Effector CD8-positive, alpha-beta T cell (primary cell): ENCODE measurements around the gene HSFX3.
A peak's percentile ranks its signal among the peaks of the same experiment; 100 is the strongest.
"Not testable (repeated sequence)": the region's sequence is repeated elsewhere in the genome, so short reads cannot be mapped to it uniquely, and the experiment has no call there.

ENCODE experiments used
- DNase-seq: peaks from one replicate; lab custom pipeline; 2025; lab: John Stamatoyannopoulos, UW

Gene HSFX3

DNA sequence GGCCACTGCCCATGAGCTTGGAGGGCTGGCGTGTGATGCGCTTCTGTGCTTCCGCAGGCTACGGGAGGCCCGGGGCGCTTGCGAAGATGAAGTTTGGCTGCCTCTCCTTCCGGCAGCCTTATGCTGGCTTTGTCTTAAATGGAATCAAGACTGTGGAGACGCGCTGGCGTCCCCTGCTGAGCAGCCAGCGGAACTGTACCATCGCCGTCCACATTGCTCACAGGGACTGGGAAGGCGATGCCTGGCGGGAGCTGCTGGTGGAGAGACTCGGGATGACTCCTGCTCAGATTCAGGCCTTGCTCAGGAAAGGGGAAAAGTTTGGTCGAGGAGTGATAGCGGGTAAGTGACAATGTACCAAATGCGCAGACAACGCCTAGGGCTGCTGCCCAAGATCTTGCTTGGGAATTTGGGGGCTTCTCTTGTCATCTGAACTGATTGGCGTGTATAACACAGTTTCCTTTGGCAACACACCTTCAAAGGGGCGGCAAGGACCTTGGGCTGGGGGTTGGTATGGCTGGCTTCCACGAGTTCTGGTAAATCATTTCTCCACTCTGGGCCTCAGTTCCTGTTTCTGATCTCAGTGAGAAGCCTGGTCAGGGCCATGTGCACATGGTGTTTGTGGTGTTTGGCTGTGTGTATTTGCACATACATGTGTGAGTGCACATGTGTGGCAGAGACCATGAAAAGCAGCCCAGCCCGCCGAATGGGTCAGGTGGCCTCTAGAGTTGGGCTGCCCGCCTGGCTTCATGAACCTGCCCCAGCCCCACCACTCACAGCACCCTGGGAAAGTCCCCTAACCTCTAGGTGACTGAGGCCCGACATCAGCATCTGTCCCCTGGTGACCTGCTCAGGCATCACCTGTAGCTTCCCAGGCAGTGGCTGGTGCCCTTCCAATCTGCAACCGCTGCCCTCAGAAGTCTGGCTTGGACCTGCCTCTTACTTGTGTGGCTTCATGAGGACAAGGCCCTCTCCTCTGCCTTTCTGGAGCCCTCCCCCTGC lies 3.9 kb downstream of the HSFX3 start:
- DNase-seq, result not testable (repeated sequence)

DNA sequence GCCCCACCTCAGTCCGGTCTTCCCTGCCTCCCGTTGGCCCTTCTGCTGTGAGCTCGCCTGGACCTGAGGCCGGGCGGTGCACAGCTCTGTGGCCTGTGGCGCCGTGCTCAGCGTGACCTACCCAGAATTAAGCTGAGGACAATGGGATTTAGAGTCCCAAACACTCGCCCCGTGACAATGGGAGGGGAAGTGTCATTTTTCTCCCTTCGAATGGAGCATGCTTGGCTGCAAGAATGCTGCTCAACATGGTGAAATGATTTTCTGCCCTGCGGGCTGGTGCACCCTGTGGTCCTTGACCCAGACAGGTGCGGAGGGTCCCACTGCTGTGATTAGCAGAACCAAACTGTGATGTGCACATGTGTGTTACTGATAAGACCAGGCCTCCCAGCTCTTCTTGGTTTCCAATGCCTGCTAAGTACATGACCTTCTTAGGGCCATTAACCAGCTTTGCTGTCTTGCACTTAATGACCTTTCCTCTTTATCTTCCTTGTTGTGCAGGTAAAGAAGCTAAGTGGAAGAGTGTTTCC lies 8.1 kb downstream of the HSFX3 start:
- no peak for DNase-seq

DNA sequence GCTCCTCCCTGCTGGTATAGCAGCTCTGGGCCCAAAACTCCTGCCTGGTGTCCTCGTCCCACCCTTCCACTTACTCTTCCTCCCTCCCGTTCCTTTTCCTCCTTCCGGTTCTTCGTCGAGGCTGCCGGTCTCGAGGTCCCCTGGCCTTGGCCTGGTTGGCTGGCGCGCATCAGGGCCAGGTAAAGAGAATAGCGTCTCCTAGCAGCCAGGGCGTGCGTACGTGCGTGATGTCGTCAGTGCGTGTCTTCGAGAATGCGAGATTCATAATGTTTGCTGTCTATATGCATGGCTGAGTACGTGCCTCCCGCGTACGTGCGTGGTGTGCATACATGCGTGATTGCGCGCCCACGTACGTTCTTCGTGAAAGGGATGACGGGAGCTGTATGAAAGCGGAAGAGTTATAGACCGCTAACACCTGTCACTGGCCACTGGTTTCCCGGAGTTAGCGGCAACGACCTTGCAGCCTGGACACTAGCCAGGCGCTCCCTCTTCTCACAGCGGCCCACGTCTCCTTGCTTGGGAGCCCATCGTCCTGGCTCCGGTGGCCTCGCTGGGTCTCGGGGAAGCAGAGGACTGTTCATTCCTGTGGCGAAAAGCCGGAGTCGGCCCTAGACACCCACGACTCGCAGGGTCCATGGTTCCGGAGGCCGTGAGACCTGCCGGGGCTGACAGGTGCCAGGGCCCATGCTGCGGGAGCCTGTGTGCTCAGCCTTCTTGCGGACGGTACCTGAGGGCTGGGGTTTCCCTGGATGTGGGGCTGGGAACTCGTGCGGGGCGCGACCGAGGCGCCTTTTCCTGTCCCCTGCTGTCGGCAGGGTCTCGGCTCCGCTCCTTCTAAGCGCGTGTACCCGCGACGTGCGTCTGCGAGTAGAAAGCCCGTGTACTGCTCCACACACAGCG lies 8.9 kb downstream of the HSFX3 start, which contains the start of gene EOLA1:
TSS of gene EOLA1 (plus strand) at position 392 of the 900 bp plus-strand sequence. CDS start 4,619 bp downstream, outside the sequence.
- peak; percentile 85 for DNase-seq

DNA sequence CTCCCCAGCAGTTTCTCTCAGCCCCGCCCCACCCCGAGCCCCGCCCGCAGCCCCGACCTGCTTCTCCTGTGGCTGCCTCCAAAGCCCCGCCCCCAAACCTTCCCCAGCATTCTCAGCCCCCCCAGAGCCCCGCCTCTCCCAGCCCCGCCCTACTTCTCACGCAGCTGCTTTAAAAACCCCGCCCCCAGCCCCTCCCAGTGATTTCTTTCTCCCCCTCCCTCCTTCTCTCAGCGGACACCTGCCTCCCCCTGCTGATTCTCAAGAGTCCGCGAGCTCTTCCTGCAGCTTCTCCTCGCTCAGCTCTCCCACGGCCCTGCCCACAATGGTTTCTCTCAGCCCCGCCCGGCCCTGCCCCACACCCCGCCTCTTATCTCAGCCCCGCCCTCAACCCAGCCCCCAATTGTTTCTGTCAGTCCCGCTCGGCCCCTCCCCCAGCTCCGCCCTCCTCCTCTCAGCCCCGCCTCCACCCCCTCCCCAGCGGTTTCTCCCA lies 9.5 kb downstream of the HSFX3 start:
- DNase-seq, result peak; percentile 88

DNA sequence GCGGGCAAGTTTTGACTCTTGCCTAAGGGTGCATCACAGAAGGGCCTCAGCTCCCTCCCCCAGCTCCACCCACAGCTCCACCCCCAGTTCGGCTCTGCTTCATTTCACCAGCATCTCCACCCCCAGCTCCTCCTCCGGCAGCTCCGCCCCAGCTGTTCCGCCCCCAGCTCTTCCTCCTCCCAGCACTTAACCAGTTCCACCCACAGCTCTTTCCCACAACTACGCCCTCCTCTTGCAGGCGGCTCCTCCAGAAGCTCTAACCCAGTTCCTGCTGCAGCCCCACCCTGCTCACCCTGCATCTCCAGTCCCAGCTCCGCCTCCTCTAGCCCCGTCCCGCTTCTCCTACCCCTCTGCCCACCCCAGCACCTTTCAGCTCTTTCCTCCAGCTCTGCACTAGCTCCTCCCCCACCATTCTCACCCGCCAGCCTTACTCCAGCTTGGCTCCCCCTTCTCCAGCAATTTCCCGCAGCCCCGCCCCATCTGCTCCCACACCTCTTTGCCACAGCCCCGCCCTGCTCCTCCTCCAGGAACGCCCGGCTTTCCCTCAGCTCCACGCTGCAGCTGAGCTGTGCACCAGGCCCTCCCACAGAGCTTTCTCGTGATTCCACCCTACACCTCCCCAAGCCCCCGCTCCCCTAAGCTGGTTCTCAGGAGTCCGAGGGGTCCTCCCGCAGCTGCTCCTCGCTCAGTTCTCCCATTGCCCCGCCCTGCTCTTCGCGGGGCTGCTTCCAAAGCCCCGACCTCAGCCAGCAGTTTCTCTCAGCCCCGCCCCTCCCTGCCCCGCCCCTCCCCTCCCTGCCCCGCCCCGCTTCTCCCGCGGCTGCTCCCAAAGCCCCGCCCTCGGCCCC lies 10.2 kb downstream of the HSFX3 start:
- peak; percentile 72 for DNase-seq

DNA sequence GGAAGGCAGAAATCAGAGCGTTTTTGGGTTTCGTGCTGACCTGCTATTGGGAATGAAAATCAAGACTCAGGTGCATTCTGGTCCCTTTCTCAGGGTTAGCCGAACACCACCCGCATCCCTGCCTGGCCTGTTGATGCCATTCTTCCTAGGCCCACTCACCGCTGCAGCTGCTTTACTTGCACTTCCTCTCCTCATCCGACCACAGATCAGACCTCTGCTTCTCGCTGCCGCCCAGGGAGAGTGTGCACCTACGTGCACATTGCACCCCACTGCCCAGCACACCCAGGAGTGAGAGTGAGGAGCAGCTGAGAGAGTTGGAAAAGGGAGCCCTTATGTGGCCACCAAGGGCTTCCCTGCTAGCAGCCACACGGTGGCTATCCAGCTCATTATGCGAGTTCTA lies 12.2 kb downstream of the HSFX3 start:
- not testable (repeated sequence) for DNase-seq

DNA sequence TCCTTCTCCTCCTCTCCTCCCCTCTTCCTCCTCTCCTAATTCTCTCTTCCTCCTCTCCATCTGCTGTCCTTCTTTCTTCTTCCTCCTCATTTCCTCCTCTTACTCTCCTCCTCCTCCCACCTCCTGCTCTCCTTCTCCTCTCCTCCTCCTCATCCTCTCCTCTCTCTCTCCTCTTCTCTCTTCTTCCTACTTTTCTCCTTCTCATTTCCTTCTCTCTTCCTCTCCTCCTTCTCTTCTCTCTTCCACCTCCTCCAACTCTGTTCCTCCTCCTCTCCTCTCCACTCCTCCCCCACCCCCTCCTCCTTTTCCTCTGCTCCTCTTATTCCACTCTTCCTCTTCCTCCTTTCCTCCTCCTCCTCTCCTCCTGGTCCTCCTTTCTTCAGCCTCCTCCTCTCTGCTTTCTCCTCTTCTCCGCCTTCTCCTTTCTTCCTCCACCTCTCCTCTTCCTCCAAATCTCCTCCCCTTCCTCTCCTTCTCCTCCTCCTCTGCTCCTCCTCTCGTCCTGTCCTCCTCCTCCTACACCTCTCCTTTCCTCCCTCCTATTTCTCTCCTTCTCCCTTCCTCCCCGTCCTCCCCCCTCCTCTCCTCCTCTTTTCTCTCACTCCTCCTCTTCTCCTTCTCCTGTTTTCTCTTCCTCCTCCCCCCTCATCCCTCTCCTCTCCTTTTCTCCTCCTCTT lies 14.7 kb downstream of the HSFX3 start:
- not testable (repeated sequence) for DNase-seq

DNA sequence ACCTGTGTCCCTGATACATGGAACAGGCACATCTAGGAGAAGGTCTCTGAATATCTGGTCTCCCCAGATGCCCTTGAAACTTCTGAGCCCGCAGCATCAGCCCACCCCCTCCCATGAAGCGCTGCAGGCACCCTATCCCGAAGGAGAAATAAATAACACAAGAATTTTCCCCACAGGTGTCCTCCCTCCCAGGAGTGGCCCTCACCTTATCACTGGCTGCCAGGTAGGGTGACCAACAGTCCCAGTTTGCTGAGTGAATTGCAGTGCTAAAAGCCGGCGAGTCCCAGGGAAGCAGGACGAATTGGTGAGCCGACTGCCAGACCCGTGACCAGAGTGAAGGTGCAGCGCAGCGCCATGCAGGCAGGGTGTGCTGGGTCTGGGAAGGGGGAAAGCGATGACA lies 15.7 kb downstream of the HSFX3 start:
- not testable (repeated sequence) for DNase-seq

DNA sequence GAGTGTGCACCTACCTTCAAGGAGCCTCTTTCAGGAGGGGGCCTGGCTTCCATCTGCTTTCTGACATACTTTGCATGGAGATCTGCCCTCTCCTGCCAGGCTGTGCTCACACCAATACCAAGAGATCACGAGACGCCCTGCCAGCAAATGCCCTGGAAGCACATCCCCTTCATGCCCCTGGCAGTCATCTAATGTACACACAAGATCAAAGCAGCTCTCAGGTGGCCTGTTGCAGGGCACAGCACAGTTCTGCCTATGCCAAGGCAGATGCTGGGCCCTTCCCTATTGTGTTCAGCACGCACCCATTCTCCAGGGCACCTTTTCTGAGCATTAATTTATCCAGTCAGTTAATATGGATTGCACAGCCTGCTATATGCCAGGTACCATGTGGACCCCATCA lies 16.9 kb downstream of the HSFX3 start:
- DNase-seq, result not testable (repeated sequence)

DNA sequence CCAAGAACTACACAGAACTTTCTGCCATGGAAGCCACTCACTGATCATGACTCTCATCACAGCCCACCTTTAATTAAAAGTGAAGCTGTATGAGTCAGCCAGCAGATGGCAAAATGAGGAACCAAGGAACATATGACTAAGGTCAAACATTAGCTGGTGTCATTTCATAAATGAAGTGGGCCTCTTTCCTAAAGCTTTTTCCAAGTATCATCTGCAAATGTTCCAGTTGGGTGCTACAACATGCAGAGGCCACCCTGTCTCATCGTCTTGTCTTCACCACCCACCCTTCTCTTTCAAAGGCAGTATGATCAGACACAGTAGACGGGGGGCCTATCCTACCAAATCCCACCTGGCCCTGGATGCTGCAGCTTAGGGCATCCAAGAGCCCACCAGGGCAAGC lies 18.1 kb downstream of the HSFX3 start:
- no peak for DNase-seq

DNA sequence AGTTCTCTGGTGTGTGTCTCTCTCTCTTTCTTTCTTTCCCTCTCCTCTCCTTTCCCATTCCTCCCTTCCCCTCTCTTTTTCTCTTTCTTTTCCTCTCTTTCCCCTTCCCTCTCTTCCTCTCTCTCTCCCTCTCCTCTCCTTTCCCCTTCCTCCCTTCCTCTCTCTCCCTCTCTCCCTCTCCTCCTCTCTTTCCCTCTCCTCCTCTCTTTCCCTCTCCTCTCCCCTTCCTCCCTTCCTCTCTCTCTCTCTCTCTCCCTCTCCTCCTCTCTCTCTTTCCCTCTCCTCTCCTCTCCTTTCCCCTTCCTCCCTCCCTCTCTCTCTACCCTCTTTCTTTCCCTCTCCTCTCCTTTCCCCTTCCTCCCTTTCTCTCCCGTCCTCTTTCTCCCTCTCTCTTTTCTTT lies 21.3 kb downstream of the HSFX3 start:
- DNase-seq, result no peak

DNA sequence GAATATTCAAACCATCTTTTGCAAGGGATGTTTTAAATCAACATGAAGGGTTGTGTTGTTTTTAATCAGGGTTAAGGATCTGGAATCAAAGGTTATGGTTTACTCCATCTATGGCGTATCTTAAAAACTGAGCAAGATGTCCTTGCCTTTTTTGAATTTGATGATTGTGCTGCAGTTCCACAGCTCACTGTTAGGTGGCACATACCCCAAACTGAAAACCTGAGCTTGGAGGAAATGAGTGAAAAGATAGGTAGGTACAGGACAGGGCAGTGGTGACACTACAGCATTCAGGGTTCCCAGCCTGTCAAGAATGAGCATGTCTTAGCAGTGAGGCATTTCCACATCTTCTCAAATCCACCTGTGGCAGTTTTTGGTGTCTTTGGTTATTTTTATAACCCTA lies 22.0 kb downstream of the HSFX3 start:
- DNase-seq, result no peak

DNA sequence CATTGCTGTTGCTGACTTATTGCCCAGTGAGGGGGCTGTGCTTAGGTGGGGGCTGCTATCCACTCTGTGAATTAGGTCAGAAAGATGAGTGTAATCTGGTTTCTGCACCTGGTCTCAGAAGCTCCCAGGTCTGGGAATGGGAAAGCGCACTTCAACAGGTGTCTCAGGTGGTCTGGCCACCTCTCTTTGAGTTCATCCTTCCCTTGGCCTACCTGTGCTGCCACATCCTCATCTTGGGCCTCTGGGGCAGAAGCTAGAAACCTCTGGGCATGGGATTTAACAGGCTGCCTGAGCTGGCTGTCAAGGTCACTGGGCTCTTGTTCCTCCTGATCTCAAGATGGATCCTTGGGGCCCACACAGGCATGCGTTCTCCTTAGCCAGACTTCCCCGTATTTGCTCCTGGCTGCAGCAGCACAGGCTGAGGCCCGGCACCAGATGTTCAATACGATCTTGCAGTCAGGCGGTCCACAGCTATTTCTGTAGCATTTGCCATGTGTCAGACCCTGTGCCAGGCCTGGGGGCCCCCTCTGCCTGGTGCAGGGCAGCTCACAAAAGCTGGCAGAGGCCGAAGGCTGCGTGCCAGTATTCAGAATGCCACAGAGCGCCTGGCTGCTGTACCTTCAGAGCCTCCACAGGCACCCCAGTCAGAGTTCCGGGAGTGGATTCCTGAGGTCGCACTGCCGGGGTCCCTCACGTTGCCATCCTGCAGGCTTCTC lies 23.2 kb downstream of the HSFX3 start:
- DNase-seq, result not testable (repeated sequence)

DNA sequence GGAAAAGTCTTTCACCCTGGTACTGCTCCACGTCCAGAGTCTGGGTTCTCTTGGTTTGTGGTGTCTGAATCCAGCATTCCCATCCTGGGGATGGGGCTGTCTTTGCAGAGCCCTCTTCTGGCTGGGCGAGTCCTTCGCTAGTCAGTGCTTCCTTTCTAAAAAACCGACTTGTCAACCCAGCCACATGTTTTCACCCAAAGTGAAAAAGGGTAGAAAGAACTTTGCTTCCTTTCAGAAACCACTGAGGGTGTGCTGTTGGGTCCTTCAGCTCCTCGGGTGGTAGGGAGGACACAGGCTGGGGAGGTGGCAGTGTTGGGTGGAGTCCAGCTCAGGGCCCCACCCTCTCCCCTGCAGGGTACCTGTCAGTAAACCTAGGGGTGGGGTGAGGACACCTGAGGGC lies 23.8 kb downstream of the HSFX3 start:
- DNase-seq, result not testable (repeated sequence)

DNA sequence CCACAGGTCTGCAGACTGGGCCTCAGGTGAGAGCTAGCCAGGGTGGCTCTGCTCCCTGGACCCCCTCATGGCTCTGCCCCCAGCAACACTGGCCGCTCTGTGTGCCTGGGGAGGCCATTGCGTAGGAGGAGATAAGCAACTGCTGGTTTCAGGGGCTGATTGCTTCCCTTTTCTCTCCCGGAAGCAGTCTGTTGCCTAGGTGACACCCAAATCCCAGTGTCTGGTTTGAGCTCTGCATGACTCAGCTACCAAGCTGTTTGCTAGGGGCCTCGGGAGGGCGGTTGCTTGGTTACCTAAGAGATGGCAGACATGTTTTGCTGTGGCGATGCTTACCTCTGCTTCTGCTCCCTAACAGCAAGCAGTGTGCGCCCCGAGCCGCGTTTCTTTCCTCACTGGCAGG lies 24.3 kb downstream of the HSFX3 start:
- peak; percentile 38 for DNase-seq

DNA sequence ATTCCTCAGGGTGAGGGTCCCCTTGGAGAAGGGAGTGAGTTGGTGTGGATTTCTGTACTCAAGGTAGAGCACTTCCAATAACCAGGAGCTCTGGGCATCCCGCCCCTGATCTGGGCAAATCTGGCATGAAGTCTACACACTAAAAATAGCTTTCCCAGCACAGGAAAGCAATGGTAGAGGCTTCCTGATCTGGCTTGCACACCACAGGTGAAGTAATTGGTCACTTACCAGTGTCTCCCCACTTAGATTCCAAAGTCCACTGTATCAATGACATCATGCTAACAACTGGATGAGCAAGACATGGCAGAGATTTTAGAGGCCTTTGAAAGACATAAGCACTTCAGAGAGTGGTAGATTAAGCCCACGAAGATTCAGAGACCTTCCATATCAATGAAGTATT lies 26.8 kb downstream of the HSFX3 start:
- DNase-seq, result no peak

DNA sequence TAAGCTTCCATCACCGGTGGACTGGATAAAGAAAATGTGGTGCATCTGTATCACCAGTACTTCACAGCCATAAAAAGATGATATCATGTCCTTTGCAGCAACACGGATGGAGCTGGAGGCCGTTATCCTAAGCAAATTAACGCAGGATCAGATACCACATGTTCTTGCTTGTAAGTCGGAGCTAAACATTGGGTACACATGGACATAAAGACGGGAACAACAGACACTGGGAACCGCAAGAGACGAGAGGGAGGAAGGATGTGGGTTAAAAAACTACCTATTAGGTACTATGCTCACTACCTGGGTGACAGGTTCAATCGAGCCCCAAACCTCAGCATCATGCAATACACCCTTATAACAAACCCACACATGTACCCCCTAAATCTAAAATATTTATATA lies 28.3 kb downstream of the HSFX3 start:
- no peak for DNase-seq

DNA sequence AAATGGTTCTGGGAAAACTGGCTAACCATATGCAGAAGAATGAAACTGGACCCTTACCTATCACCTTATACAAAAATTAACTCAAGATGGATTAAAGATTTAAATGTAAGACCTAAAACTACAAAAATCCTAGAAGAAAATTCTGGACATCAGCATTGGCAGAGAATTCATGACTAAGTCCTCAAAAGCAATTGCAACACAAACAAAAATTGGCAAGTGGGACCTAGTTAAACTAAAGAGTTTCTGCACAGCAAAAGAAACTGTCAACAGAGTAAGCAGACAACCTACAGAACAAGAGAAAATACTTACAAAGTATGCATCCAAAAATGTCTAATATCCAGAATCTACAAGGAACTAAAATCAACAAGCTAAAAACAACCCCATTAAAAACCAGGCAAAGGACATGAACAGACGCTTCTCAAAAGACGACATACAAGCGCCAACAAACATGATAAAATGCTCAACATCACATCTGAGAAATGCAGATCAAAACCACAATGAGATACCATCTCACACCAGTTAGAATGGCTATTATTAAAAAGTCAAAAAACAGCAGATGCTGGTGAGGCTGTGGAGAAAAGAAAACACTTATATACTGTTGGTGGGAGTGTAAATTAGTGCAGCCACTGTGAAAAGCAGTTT lies 29.0 kb downstream of the HSFX3 start:
- not testable (repeated sequence) for DNase-seq

DNA sequence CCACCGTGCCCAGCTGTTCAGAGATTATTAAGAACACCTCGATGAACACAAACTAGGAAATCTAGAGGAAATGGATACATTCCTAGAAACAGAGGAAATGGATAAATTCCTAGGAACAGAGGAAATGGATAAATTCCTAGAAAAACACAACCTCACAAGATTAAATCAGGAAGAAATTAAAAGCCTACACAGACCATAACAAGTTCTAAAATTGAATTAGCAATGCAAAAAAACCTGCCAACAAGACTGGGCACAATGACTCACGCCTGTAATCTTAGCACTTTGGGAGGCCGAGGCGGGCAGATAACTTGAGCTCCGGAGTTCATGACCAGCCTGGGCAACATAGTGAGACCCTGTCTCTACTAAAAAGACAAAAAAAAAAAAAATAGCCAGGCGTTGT lies 31.5 kb downstream of the HSFX3 start:
- DNase-seq, result no peak
